Gastrocnemius medialis (tissue), 4 donors: ENCODE results near the gene CNOT11. TPM values are rescaled to one million over a fixed set of nuclear protein-coding genes. Genes with fewer than 3 reads are reported as not detected.
"Not testable (repeated sequence)": the region's sequence is repeated elsewhere in the genome, so short reads cannot be mapped to it uniquely, and the experiment has no call there.

Experiments
- ATAC-seq, 2 donors: fragments of 150-250 bp; one replicate each; pipeline ENCODE4 v1.9.1; 2016
- DNase-seq, 2 donors: peaks; one replicate each; pipeline ENCODE4 v3.0.0-alpha.2; 2019
- H3K27ac ChIP-seq, 4 donors: fragments of 200-600 bp; sonication (generic); 1 replicate in 1 of 4; 2 replicates in 3 of 4; pipeline ENCODE4 v1.5.1; 2016 to 2018; ENCODE audit warnings: mild to moderate bottlenecking in 2 of 4, moderate library complexity in 1 of 4
- H3K27me3 ChIP-seq, 3 donors: fragments of 200-600 bp; sonication (generic) in 2 of 3; 1 replicate in 1 of 3; 2 replicates in 2 of 3; pipeline versions ENCODE4 v1.5.1 to v1.6.0; 2016 to 2019; ENCODE audit warnings: mild to moderate bottlenecking in 1 of 3, moderate library complexity in 1 of 3
- H3K36me3 ChIP-seq, 2 donors: fragments of 200-600 bp; sonication (generic) in 1 of 2; one replicate each; pipeline ENCODE4 v1.5.1; 2017 to 2018
- H3K4me1 ChIP-seq, 2 donors: fragments of 200-600 bp; sonication (generic) in 1 of 2; one replicate each; pipeline ENCODE4 v1.5.1; 2016 to 2017; ENCODE audit warnings: mild to moderate bottlenecking in 2 of 2
- H3K4me3 ChIP-seq, 4 donors: fragments of 200-600 bp; sonication (generic) in 3 of 4; 1 replicate in 1 of 4; 2 replicates in 3 of 4; pipeline ENCODE4 v1.5.1; 2016 to 2019; ENCODE audit warnings: mild to moderate bottlenecking in 2 of 4
- H3K9me3 ChIP-seq, 3 donors: fragments of 200-600 bp; sonication (generic) in 2 of 3; 1 replicate in 1 of 3; 2 replicates in 2 of 3; pipeline ENCODE4 v1.5.1; 2016 to 2019
- CTCF ChIP-seq, 5 experiments: fragments of 450-650 bp in 3 of 5; fragments of 200-600 bp in 2 of 5; sonication (generic) in 2 of 5; IDR thresholded peaks in 4 of 5; conservative IDR thresholded peaks in 1 of 5; 1 replicate in 4 of 5; 2 replicates in 1 of 5; pipeline ENCODE4 v1.5.1; 2016 to 2019; ENCODE audit warnings: antibody characterized with exemption in 5 of 5, mild to moderate bottlenecking in 3 of 5, moderate library complexity in 3 of 5
- POLR2A ChIP-seq, 2 donors: fragments of 450-650 bp; IDR thresholded peaks; one replicate each; pipeline ENCODE4 v1.6.1; 2017; ENCODE audit warnings: antibody characterized with exemption in 2 of 2, mild to moderate bottlenecking in 2 of 2, moderate library complexity in 2 of 2
- in situ Hi-C, 4 donors: fragments of 200-750 bp; cut with MboI; loops; one replicate each; pipeline versions ENCODE4 v1.15.0 to v1.8.0; 2017; ENCODE audit warnings: low sequenced_read_pairs in 4 of 4
- intact Hi-C: fragments of 100-400 bp; cut with DNase I; formaldehyde crosslinking; loops from one replicate; pipeline ENCODE4 v1.15.1; 2023; ENCODE audit warnings: low total_unique reads
- total RNA-seq, 4 donors: library from RNA; depleted of rRNA; stranded (reverse); fragments of >200 nt; gene quantifications; one replicate each; pipeline versions ENCODE4 v1.1.0 to v1.2.3, GENCODE V29; 2016

Gene CNOT11
- total RNA-seq, 4 donors from 2014 or later = 31.2 to 42.0 (median 35.5) TPM

DNA sequence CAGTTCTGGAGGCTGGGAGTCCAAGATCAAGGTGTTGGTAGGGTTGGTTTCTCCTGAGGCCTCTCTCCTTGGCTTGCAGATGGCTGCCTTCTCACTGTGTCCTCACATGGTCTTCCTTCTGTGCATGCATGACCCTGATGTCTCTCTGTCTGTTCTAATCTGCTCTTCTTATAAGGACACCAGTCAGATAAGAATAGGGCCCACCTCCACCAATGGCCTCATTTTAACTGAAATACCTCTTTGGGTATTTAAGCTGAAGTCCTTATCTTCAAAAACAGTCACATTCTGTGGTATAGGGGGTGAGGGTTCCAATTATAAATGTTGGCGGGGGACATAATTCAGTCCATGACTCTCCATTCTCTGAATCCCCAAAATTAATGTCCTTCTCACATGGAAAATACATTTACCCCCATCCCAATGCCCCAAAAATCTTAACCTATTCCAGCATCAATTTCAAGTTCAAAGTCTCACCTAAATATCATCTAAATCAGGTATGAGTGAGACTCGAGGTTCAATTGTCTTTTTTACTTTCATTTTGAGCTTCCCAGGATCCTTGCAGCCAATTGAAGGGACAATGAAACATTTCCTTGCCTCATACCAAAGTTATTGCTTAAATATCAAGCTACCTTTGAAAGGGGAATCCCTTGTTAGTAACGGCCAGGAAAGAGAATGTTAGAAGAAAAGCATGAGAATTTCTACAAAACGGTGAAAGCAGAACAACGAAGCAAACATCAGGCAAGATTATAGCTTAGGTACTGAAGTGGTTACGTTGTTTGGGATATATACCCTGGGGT lies 20.6 kb upstream of the CNOT11 start:
- no peak overlapping the region for H3K4me3 ChIP-seq
- no peak for TF ChIP-seq POLR2A (IDR thresholded peaks at IDR 0.05)
- no peak for TF ChIP-seq CTCF (IDR thresholded peaks at IDR 0.05 in 4 of 5, conservative IDR thresholded peaks at IDR 0.05 in 1 of 5)
- ATAC-seq (no peak), DNase-seq (no peak)
- H3K9me3 ChIP-seq = no peaks in the 10 kb centered on the region
- H3K27me3 ChIP-seq = no peaks in the 10 kb centered on the region
- H3K4me1 ChIP-seq = no peaks in the 10 kb centered on the region
- intact Hi-C loops (no loop called here), in situ Hi-C loops (no loop called here)
- no peak overlapping the region for H3K27ac ChIP-seq
- no peaks in the 10 kb centered on the region for H3K36me3 ChIP-seq

DNA sequence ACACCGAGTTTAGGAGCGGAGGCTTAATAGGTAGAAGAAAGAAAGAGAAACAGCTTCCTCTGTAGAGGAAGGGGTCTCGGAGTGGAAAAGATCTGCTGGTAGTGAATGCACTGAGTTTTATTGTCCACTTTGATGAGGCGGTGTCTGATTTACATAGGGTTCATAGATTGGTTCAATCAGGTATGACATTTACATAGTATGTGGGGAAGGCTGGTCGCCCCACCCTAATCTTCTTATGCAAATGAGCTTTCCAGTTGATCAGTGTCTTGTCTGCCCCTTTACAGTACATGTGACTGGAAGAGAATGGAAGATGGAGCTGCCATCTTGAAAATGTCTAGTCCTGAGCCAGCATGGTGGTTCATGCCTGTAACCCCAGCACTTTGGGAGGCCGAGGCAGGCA lies 19.9 kb upstream of the CNOT11 start:
- intact Hi-C loops = no loop called here
- Histone ChIP-seq H3K27ac (no peak overlapping the region), H3K27me3 (no peaks in the 10 kb centered on the region), H3K9me3 (no peaks in the 10 kb centered on the region), H3K4me1 (no peaks in the 10 kb centered on the region), H3K4me3 (no peak overlapping the region), H3K36me3 (no peaks in the 10 kb centered on the region)
- ATAC-seq (no peak), DNase-seq (no peak)
- in situ Hi-C loops = no loop called here
- TF ChIP-seq POLR2A (IDR thresholded peaks at IDR 0.05) = no peak
- no peak for TF ChIP-seq CTCF (IDR thresholded peaks at IDR 0.05 in 4 of 5, conservative IDR thresholded peaks at IDR 0.05 in 1 of 5)

DNA sequence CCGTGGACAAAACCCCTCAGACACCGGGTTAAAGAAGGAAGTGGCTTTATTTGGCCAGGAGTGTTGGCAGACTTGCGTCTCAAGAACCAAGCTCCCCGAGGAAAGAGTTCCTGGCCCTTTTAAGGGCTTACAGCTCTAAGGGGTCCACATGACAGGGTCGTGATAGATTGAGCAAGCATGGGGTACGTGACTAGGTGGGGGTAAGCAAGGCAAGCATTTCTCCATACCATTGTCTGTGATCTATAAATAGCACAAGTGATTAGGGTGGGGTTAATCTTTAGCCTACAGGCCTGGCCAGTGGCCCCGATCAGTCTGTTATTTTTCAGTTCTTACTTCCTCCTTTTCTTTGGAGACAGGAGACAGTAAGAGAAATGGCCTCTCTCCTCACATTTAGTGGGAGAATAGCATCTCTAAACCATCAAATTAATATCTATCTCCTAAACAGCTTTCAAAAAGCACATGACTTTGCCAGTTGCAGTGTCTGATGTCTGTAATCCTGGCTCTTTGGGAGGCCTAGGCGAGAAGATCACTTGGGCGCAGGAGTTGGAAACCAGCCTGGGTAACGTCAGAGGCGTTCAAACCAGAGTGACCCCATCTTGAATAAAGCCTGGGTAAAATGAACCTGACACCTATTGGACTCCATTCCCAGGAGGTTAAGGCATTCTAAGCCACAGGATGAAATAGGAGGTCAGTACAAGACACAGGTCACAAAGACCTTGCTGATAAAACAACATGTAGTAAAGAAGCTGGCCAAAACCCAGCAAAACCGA lies 18.3 kb upstream of the CNOT11 start:
- Histone ChIP-seq H3K27ac (no peak overlapping the region), H3K27me3 (no peaks in the 10 kb centered on the region), H3K9me3 (no peaks in the 10 kb centered on the region), H3K4me3 (no peak overlapping the region), H3K36me3 (no peaks in the 10 kb centered on the region), H3K4me1 (no peaks in the 10 kb centered on the region)
- intact Hi-C loops = no loop called here
- in situ Hi-C loops = no loop called here
- ATAC-seq (no peak), DNase-seq (no peak)
- TF ChIP-seq POLR2A (IDR thresholded peaks at IDR 0.05) (no peak), CTCF (IDR thresholded peaks at IDR 0.05 in 4 of 5, conservative IDR thresholded peaks at IDR 0.05 in 1 of 5) (no peak)

- H3K27ac ChIP-seq, H3K4me3 ChIP-seq, H3K4me1 ChIP-seq, DNase-seq, ATAC-seq, intact Hi-C loops, H3K27me3 ChIP-seq, H3K36me3 ChIP-seq, in situ Hi-C loops, H3K9me3 ChIP-seq: not testable (repeated sequence)
These were observed 16.7 kb upstream of the CNOT11 start for GRCh38 chr2:101235956-101236355.

DNA sequence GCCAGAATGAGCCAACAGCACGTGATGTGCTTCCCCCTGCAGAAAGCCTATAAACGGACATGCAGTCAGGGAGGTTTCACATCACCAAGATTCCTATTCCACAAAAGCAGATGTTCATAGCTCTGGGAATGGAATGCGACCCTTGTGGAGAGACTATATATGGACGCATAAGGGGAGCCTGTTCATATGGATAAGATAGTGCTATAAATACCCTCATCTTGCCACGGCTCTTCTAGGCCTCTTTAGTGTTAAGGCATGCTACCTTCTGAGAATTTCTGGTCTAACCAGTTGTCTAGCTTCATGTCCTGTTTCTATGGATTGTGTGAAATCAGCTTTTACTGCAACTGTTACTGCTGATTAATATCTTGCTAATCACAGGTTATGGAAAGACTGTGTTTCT lies 14.7 kb upstream of the CNOT11 start:
- H3K27ac ChIP-seq, H3K27me3 ChIP-seq, in situ Hi-C loops, H3K4me1 ChIP-seq, H3K9me3 ChIP-seq, H3K36me3 ChIP-seq, DNase-seq, ATAC-seq, H3K4me3 ChIP-seq, intact Hi-C loops: not testable (repeated sequence)
